Esophagus muscularis mucosa (tissue), 4 donors: ENCODE data around the gene DNAJC4. TPM values are rescaled to one million over a fixed set of nuclear protein-coding genes. Genes with fewer than 3 reads are reported as not detected.

Experiments used
- DNase-seq: peaks from one replicate; pipeline ENCODE4 v3.0.0-alpha.2; 2017; ENCODE audit errors: extremely low spot score
- H3K27ac ChIP-seq, 4 donors: fragments of 200-600 bp; sonication (generic); replicated peaks in 1 of 4; 1 replicate in 3 of 4; 2 replicates in 1 of 4; pipeline ENCODE4 v1.5.1; 2016 to 2019; ENCODE audit warnings: mild to moderate bottlenecking in 1 of 4
- H3K27me3 ChIP-seq, 4 donors: fragments of 200-600 bp; sonication (generic); one replicate each; pipeline versions ENCODE4 v1.5.1 to v1.6.0; 2016 to 2019
- H3K36me3 ChIP-seq, 4 donors: fragments of 200-600 bp; sonication (generic); one replicate each; pipeline ENCODE4 v1.5.1; 2016 to 2019
- H3K4me1 ChIP-seq, 4 donors: fragments of 200-600 bp; sonication (generic); one replicate each; pipeline ENCODE4 v1.5.1; 2016 to 2019
- H3K4me3 ChIP-seq, 4 donors: fragments of 200-600 bp; sonication (generic); 1 replicate in 2 of 4; 2 replicates in 2 of 4; pipeline ENCODE4 v1.5.1; 2016 to 2019; ENCODE audit warnings: mild to moderate bottlenecking in 4 of 4, moderate library complexity in 1 of 4
- H3K9me3 ChIP-seq, 4 donors: fragments of 200-600 bp; sonication (generic); 1 replicate in 3 of 4; 2 replicates in 1 of 4; pipeline ENCODE4 v1.5.1; 2016 to 2019
- CTCF ChIP-seq, 3 experiments: fragments of 200-600 bp in 2 of 3; fragments of 450-650 bp in 1 of 3; sonication (generic) in 2 of 3; IDR thresholded peaks; one replicate each; pipeline ENCODE4 v1.5.1; 2017 to 2019; ENCODE audit warnings: antibody characterized with exemption in 3 of 3, mild to moderate bottlenecking in 2 of 3, moderate library complexity in 1 of 3
- EP300 ChIP-seq: sonication (generic); formaldehyde crosslinking; IDR thresholded peaks from one replicate; pipeline ENCODE4 v1.6.1; 2017; ENCODE audit warnings: antibody characterized with exemption
- POLR2A ChIP-seq: fragments of 450-650 bp; IDR thresholded peaks from one replicate; pipeline ENCODE4 v1.6.1; 2017; ENCODE audit warnings: antibody characterized with exemption, moderate library complexity, mild to moderate bottlenecking, low read depth
- POLR2AphosphoS5 ChIP-seq, 2 donors: sonication (generic); formaldehyde crosslinking; IDR thresholded peaks; one replicate each; pipeline ENCODE4 v1.6.1; 2017; ENCODE audit warnings: antibody characterized with exemption in 2 of 2
- WGBS: methylation state at CpG from one replicate; pipeline ENCODE4 v1.1.5; 2018; 5-methylcytosine and 5-hydroxymethylcytosine counted together
- intact Hi-C: fragments of 100-400 bp; cut with DNase I; formaldehyde crosslinking; loops from one replicate; pipeline ENCODE4 v1.15.1; 2023
- total RNA-seq, 4 donors: library from RNA; depleted of rRNA; stranded (reverse); fragments of >200 nt; gene quantifications; one replicate each; pipeline versions ENCODE4 v1.1.0 to v1.2.1, GENCODE V29; 2016

The DNAJC4 gene
- total RNA-seq, 4 donors from 2014 or later = 19.4 to 40.4 (median 25.3) TPM

- no peaks in the 10 kb centered on the region for H3K27me3 ChIP-seq
- TF ChIP-seq POLR2A (no peak), POLR2AphosphoS5 (IDR thresholded peaks at IDR 0.05) (no peak), EP300 (no peak), CTCF (IDR thresholded peaks at IDR 0.05) (no peak)
- H3K4me3 ChIP-seq = no peak overlapping the region
- no peaks in the 10 kb centered on the region for H3K9me3 ChIP-seq
- DNase-seq = no peak
- H3K27ac ChIP-seq = no peak overlapping the region
- WGBS = 83% methylated on average over 3 of the region's 8 CpGs
- intact Hi-C loops = no loop called here
- peaks cover 27 to 82% (median 81%) of the 10 kb centered on the region in 4 donors for H3K36me3 ChIP-seq
- peaks cover 20 to 21% (median 21%) of the 10 kb centered on the region in 4 donors for H3K4me1 ChIP-seq
Measured at GRCh38 chr11:64263947-64264317, 33.6 kb downstream of the DNAJC4 start.

DNA sequence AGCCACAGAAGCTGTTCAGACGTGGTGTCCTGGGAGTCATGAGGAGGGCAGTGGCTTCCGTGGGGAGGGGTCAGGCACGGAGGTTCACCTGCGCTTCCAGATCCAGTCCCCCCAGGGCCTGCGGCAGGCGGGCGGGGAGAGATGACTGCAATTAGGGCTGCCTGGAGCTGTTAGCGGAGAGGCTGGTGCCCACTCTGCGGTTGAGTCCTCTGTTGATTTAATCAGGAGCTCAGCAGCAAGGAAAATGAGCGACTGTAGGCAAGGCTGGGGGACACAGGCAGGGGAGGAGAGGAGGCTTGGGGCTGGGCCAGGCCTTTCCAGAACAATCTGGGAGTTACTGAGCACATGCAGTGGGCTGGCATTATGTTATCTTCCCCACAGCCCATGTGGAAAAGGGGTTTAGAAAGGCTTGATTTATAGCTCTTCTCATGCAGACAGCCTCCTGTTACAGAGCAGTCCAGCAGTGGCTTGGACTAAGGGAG is 34.1 kb downstream of the DNAJC4 start:
- Histone ChIP-seq H3K27me3 (no peaks in the 10 kb centered on the region), H3K9me3 (no peaks in the 10 kb centered on the region), H3K4me3 (no peak overlapping the region), H3K36me3 (peaks cover 25 to 77% (median 76%) of the 10 kb centered on the region in 4 donors), H3K27ac (no peak overlapping the region), H3K4me1 (peaks cover 22 to 24% (median 23%) of the 10 kb centered on the region in 4 donors)
- intact Hi-C loops = no loop called here
- 87% methylated on average over 10 of the region's 10 CpGs for WGBS
- no peak for DNase-seq
- TF ChIP-seq EP300 = no peak
- no peak for TF ChIP-seq POLR2A
- TF ChIP-seq CTCF (IDR thresholded peaks at IDR 0.05) = no peak
- TF ChIP-seq POLR2AphosphoS5 (IDR thresholded peaks at IDR 0.05) = no peak

DNA sequence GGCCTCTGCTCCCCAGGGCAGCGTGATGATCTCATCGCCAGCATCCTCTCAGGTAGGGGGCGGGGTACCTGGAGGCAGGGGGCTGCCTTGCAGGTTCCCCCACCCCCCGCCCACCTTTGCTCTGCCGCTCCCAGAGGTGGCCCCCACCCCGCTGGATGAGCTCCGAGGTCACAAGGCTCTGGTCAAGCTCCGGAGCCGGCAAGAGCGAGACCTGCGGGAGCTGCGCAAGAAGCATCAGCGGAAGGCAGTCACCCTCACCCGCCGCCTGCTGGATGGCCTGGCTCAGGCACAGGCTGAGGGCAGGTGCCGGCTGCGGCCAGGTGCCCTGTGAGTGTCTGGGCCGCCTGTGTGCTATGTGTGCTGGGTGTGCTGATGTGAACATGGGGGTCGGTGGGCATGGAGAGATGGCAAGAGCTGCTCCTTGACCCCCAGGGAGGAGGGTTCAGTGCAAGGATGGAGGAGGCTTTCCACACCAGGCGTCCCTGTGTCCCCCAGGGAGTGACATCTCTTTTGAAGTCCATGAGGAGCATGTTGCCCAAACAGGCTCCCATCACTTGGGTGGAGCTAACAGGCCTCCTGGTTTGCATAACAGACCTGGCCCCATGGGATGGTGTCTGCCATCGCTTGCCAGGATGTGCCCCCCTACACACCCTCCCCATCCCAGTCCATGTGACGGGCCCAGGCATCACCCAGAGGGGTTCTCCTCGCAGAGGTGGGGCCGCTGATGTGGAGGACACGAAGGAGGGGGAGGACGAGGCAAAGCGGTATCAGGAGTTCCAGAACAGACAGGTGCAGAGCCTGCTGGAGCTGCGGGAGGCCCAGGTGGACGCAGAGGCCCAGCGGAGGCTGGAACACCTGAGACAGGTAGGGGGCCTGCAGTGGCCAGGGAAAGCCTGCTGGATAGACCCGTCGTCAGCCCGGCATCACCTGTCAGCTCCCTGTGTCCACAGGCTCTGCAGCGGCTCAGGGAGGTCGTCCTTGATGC is 35.1 kb downstream of the DNAJC4 start:
- Histone ChIP-seq H3K9me3 (no peaks in the 10 kb centered on the region), H3K4me1 (peaks cover 22 to 24% (median 23%) of the 10 kb centered on the region in 4 donors), H3K36me3 (peaks cover 25 to 67% (median 66%) of the 10 kb centered on the region in 4 donors), H3K4me3 (no peak overlapping the region), H3K27me3 (no peaks in the 10 kb centered on the region), H3K27ac (no peak overlapping the region)
- TF ChIP-seq CTCF (IDR thresholded peaks at IDR 0.05) = no peak
- no peak for TF ChIP-seq EP300
- no peak for TF ChIP-seq POLR2AphosphoS5 (IDR thresholded peaks at IDR 0.05)
- TF ChIP-seq POLR2A = no peak
- intact Hi-C loops = loop anchor here (5.0 kb wide), 1 partner anchor 37 kb away; the partner anchor contains the start of gene CATSPERZ
- DNase-seq = no peak
- 95% methylated on average over 20 of the region's 35 CpGs for WGBS

DNA sequence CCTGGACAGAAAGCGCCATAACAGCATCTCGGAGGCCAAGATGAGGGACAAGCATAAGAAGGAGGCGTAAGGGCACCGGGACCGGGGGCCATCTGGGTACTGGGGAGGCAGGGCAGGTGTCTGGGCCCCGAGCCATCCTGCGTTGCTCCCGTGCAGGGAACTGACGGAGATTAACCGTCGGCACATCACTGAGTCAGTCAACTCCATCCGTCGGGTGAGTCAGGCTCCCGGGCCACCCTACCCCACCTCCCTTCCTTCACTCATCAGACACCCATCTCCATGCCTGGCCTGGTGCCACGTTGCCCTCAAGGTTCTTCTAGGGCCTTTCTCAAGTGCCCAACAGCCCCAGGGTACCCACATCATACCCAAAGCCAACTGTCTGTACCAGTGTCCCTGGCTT is 36.0 kb downstream of the DNAJC4 start:
- WGBS = 81% methylated on average over 15 of the region's 15 CpGs
- no peaks in the 10 kb centered on the region for H3K27me3 ChIP-seq
- peaks cover 22 to 61% (median 59%) of the 10 kb centered on the region in 4 donors for H3K36me3 ChIP-seq
- H3K9me3 ChIP-seq = no peaks in the 10 kb centered on the region
- TF ChIP-seq POLR2A = no peak
- no peak for TF ChIP-seq CTCF (IDR thresholded peaks at IDR 0.05)
- TF ChIP-seq POLR2AphosphoS5 (IDR thresholded peaks at IDR 0.05) = no peak
- TF ChIP-seq EP300 = no peak
- intact Hi-C loops = loop anchor here (5.0 kb wide), 1 partner anchor 36 kb away; the partner anchor contains the start of gene CATSPERZ
- peaks cover 22 to 24% (median 23%) of the 10 kb centered on the region in 4 donors for H3K4me1 ChIP-seq
- DNase-seq = no peak
- no peak overlapping the region for H3K4me3 ChIP-seq
- H3K27ac ChIP-seq = no peak overlapping the region
